Fibroblast of pulmonary artery (primary cell): ENCODE measurements around the gene KIRREL3.

Experiments used
- DNase-seq: peaks from one replicate; pipeline ENCODE4 v3.0.0-alpha.2; 2010; ENCODE audit warnings: low read depth
- H3K4me3 ChIP-seq: replicated peaks from 2 replicates; pipeline ENCODE4 v1.5.1; 2011; ENCODE audit warnings: low read depth, mild to moderate bottlenecking, control low read depth, low read length, moderate library complexity
- CTCF ChIP-seq: IDR thresholded peaks from 2 replicates; pipeline ENCODE4 v1.5.1; 2011; ENCODE audit warnings: mild to moderate bottlenecking, control low read depth, low read length, inconsistent platforms; ENCODE audit errors: missing control alignments

The KIRREL3 gene

DNA sequence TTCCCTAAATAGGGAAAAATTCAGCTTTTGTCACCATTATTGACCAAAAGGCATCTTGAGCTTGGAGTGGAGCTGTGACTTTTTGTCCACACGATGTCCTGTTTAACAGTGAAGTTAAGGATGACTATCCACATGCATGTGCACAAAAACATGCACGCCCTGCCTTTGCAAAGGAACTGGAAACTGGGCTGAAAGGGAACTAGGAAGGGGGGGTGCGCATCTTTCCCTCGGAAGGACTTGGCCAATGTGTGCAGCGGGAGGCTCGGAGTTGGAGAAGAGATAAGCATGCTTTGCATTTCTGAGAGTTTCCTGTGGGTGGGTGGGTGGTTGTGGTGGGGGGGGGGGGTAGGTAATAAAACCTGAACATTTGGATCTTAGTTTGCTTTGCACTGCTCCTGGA is 411 bp upstream of the KIRREL3 start:
- H3K4me3 ChIP-seq: peak overlapping the region; percentile 51
- no peak for DNase-seq
- TF ChIP-seq CTCF: no peak

GRCh38 chr11:126999366-126999765 is 1.2 kb downstream of the KIRREL3 start:
- TF ChIP-seq CTCF: no peak
- no peak for DNase-seq
- H3K4me3 ChIP-seq: no peak overlapping the region

DNA sequence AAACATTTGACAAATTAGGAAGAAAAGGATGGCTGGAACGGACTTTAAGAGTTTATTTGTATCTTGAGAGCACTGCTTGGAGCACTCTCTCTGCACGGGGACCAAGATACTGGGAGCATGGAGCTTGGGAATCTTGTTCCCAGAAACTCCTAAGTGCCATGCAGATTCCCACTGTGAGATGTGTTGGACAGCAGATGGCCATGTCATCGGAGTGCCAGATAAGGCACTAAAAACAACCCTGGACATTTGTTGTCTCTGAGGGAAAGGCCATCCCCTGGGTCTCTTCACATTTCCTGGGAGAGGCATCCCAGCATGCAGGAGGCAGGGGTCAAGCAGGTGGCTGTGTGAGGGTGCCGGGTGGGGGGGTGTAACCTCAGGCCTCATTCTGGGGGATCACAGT is 2.9 kb downstream of the KIRREL3 start:
- DNase-seq: no peak
- no peak overlapping the region for H3K4me3 ChIP-seq
- TF ChIP-seq CTCF: no peak

- no peak for DNase-seq
- H3K4me3 ChIP-seq: no peak overlapping the region
- no peak for TF ChIP-seq CTCF
These were observed 3.4 kb downstream of the KIRREL3 start for GRCh38 chr11:126997196-126997595.

DNA sequence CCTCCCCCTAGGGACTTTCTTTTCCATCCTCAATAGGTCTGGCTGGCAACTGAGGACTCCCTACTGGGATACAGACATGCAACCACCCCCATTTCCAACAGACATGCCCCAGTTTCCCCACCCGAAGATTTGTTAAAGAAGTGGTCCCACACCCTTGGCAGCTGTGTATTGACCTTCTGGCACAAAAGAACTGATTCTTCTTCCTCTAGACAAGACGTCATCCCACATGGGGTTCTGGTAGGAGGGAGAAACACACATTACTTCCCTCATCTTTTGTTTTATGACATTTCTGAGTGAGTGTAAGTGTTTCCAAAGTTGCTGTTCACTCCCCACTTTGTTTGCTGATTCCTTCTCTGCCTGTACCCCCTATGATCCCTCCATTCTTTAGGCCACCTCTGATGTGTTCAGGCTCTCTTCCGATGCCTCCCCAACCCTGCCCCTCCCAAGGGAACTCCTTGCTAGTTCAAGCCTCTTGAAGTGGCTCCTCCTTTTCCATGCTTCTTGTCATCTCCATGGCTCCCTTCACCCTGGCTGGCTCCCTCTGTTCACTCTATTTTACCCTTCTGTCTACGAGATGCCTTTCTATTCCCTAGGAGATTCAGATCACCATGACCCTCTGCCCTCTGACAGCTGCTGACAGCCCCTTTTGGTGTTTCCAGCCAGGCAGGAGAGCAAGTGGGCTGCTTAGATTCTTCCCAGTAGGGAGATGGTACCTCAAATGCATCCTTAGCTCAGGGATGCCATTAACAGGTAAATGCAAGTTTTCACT is 4.3 kb downstream of the KIRREL3 start:
- DNase-seq: no peak
- no peak for TF ChIP-seq CTCF
- no peak overlapping the region for H3K4me3 ChIP-seq

DNA sequence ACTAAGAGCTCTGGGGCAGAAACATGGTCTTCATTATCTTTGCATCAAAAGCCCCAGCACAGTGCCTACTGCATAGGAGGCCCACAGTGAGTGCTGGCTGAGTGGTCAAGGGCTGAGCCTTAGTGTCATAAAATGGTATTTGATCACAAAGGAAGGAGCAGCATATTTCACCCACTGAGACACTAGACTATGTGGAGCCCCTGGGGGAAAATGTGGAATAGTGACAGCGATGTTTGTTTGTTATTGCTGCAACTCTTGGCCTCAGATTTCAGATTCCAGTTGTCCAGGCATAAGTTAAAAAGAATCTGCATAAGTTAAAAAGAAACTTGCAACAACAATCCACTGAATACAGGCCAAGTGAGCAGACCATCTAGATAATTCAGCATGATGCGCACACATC is 7.0 kb downstream of the KIRREL3 start:
- no peak overlapping the region for H3K4me3 ChIP-seq
- no peak for TF ChIP-seq CTCF
- DNase-seq: no peak

- no peak overlapping the region for H3K4me3 ChIP-seq
- DNase-seq: peak; percentile 69
- TF ChIP-seq CTCF: no peak
These were observed 7.8 kb downstream of the KIRREL3 start for GRCh38 chr11:126992804-126993111.
